OCI-LY7 (cell line): ENCODE results near the gene HMG20A.

ENCODE experiments used
- EZH2phosphoT487 ChIP-seq: fragments of 200-600 bp; sonication (generic); IDR thresholded peaks from 2 replicates; pipeline ENCODE4 v1.6.1; 2018; ENCODE audit warnings: low read depth, borderline replicate concordance, mild to moderate bottlenecking, mixed run types, antibody characterized with exemption, low read length, moderate library complexity, mixed read lengths
- TF ChIP-seq, protein P1 (sequence below): fragments of 200-600 bp; sonication (generic); conservative IDR thresholded peaks from 2 replicates; pipeline ENCODE4 v1.5.1; 2014; ENCODE audit warnings: mild to moderate bottlenecking, antibody characterized with exemption, low read length, moderate library complexity, mixed read lengths

- TF ChIP-seq, protein P1, sequence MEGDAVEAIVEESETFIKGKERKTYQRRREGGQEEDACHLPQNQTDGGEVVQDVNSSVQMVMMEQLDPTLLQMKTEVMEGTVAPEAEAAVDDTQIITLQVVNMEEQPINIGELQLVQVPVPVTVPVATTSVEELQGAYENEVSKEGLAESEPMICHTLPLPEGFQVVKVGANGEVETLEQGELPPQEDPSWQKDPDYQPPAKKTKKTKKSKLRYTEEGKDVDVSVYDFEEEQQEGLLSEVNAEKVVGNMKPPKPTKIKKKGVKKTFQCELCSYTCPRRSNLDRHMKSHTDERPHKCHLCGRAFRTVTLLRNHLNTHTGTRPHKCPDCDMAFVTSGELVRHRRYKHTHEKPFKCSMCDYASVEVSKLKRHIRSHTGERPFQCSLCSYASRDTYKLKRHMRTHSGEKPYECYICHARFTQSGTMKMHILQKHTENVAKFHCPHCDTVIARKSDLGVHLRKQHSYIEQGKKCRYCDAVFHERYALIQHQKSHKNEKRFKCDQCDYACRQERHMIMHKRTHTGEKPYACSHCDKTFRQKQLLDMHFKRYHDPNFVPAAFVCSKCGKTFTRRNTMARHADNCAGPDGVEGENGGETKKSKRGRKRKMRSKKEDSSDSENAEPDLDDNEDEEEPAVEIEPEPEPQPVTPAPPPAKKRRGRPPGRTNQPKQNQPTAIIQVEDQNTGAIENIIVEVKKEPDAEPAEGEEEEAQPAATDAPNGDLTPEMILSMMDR: no peak
- no peak for TF ChIP-seq EZH2phosphoT487
These were observed 5.8 kb upstream of the HMG20A start for GRCh38 chr15:77414789-77415442.
